Omental fat pad (tissue), 4 donors: ENCODE results near the gene TSPAN15. TPM values are rescaled to one million over a fixed set of nuclear protein-coding genes. Genes with fewer than 3 reads are reported as not detected.

Experiments
- ATAC-seq: fragments of 150-250 bp; one replicate; pipeline ENCODE4 v1.9.1; 2016; ENCODE audit warnings: mild to moderate bottlenecking, moderate library complexity; ENCODE audit not compliant: low FRiP score
- DNase-seq: peaks from one replicate; pipeline ENCODE4 v3.0.0-alpha.2; 2019; ENCODE audit warnings: low spot score
- CTCF ChIP-seq, 3 donors: fragments of 450-650 bp; IDR thresholded peaks; one replicate each; pipeline ENCODE4 v1.5.1; 2016 to 2017; ENCODE audit warnings: antibody characterized with exemption in 3 of 3, mild to moderate bottlenecking in 3 of 3, moderate library complexity in 2 of 3
- total RNA-seq, 4 donors: library from RNA; depleted of rRNA; stranded (reverse); fragments of >200 nt; gene quantifications; one replicate each; pipeline ENCODE4 v1.1.0, GENCODE V29; 2016

Gene TSPAN15
- total RNA-seq, 4 donors from 2014 or later = 45.6 to 141 (median 72.5) TPM

GRCh38 chr10:69553328-69553727 lies 102.1 kb downstream of the TSPAN15 start:
- TF ChIP-seq CTCF (IDR thresholded peaks at IDR 0.05) = no peak
- no peak for DNase-seq
- ATAC-seq = no peak

DNA sequence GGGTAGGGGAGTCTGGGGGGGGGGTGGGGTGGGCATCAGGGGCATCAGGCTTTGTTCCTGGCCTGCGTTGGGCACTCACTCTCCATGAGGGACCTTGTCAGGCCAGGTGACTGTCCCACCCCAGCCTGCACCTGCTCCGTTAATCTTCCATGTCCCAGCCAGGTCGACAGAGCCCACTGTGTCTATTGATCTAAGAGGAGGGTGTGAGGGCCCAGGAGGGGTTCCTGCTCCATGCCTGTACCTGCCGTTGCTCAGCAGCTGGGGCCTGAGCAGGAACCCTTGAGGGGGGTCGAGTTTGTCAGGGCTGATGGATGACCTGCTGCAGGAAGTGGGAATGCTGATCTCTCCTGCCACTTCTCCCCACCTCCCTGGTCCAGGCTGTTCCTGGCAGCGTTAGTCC lies 103.3 kb downstream of the TSPAN15 start:
- TF ChIP-seq CTCF (IDR thresholded peaks at IDR 0.05) = no peak
- DNase-seq (no peak), ATAC-seq (no peak)

Other genes starting within 250 kb of the TSPAN15 start
- gene HKDC1, start 231.1 kb upstream of the TSPAN15 start, total RNA-seq = under 1 TPM in 2 of 4 donors, not detected in 2; 0.13 to 0.46 TPM
- gene HK1, start 173.0 kb upstream of the TSPAN15 start, total RNA-seq = 10 to 100 TPM; 38.0 to 93.2 (median 50.6) TPM
- under 1 TPM in 3 of 4 donors, not detected in 1; 0.44 to 0.96 (median 0.74) TPM for gene TACR2, start 34.5 kb upstream of the TSPAN15 start, total RNA-seq
- gene NEUROG3, start 122.0 kb downstream of the TSPAN15 start, total RNA-seq = 1 to 10 TPM in 1 of 4 donors, under 1 TPM in 1, not detected in 2; 0.60 to 1.1 TPM
- 1 to 10 TPM in 3 of 4 donors, under 1 TPM in 1; 0.84 to 2.3 (median 1.8) TPM for gene FAM241B, start 178.8 kb downstream of the TSPAN15 start, total RNA-seq